H54 (cell line): Measurements from ENCODE around the gene ZBTB7B.

Experiments used
- DNase-seq: peaks from one replicate; pipeline ENCODE4 v3.0.0; 2011; ENCODE audit warnings: low spot score, mixed read lengths; ENCODE audit not compliant: insufficient read length
- FAIRE-seq: peaks from 3 replicates; lab custom pipeline; 2011; peaks lifted over from hg19 to GRCh38; lab: Jason Lieb, UNC
- POLR2A ChIP-seq: IDR thresholded peaks from 2 replicates; pipeline ENCODE4 v1.6.1; 2011; ENCODE audit warnings: low read depth, mild to moderate bottlenecking, low read length

The ZBTB7B gene

GRCh38 chr1:154961207-154962155, 41.1 kb upstream of the ZBTB7B start, which contains the start of gene PYGO2:
Gene PYGO2 (minus strand): TSS chr1:154961782. CDS start chr1:154961576, 206 bp downstream.
- FAIRE-seq (no peak), DNase-seq (peak; percentile 72)
- TF ChIP-seq POLR2A = peak; percentile 79

GRCh38 chr1:154962156-154962749, 40.3 kb upstream of the ZBTB7B start:
- DNase-seq (no peak), FAIRE-seq (no peak)
- TF ChIP-seq POLR2A = no peak

GRCh38 chr1:154962795-154963330, 39.7 kb upstream of the ZBTB7B start:
- no peak for DNase-seq

GRCh38 chr1:154963643-154964042, 39.0 kb upstream of the ZBTB7B start:
- FAIRE-seq (no peak), DNase-seq (no peak)
- no peak for TF ChIP-seq POLR2A

More at GRCh38 chr1:154962795-154963330, 39.7 kb upstream of the ZBTB7B start:
- FAIRE-seq = no peak
- no peak for TF ChIP-seq POLR2A

GRCh38 chr1:154964359-154964758, 38.2 kb upstream of the ZBTB7B start:
- DNase-seq (no peak), FAIRE-seq (no peak)
- no peak for TF ChIP-seq POLR2A

GRCh38 chr1:154966111-154966510, 36.5 kb upstream of the ZBTB7B start:
- DNase-seq = no peak
- no peak for FAIRE-seq
- TF ChIP-seq POLR2A = no peak

- FAIRE-seq (no peak), DNase-seq (no peak)
- no peak for TF ChIP-seq POLR2A
Observed at GRCh38 chr1:154967331-154967950, 35.2 kb upstream of the ZBTB7B start.

- TF ChIP-seq POLR2A = no peak
Observed at GRCh38 chr1:154968731-154969130, 33.9 kb upstream of the ZBTB7B start.

GRCh38 chr1:154969246-154969645, 33.4 kb upstream of the ZBTB7B start:
- DNase-seq (no peak), FAIRE-seq (no peak)
- TF ChIP-seq POLR2A = 0 out of 2 replicates have a peak, but pooled peaks have one; percentile 6

More at GRCh38 chr1:154968731-154969130, 33.9 kb upstream of the ZBTB7B start:
- FAIRE-seq = no peak
- DNase-seq = no peak

GRCh38 chr1:154969860-154970452, 32.6 kb upstream of the ZBTB7B start:
- FAIRE-seq = no peak
- DNase-seq = no peak
- no peak; the same call in 1 of the 2 replicates for TF ChIP-seq POLR2A

- peak; percentile 90 for DNase-seq
- no peak for FAIRE-seq
- peak; percentile 96 for TF ChIP-seq POLR2A
Observed at GRCh38 chr1:154970631-154971340, 31.8 kb upstream of the ZBTB7B start, which contains the start of gene SHC1. Gene SHC1 (minus strand): TSS chr1:154970747. CDS start chr1:154970526, 221 bp downstream.

- TF ChIP-seq POLR2A = no peak
- DNase-seq = no peak
- FAIRE-seq = no peak
Observed at GRCh38 chr1:154971341-154971998, 31.1 kb upstream of the ZBTB7B start.

GRCh38 chr1:154972213-154972516, 30.4 kb upstream of the ZBTB7B start:
- DNase-seq = no peak
- TF ChIP-seq POLR2A = no peak
- no peak for FAIRE-seq
